Neural progenitor cell (in vitro differentiated cells): Measurements from ENCODE around the gene CEP164.

ENCODE experiments used
- EZH2 ChIP-seq: fragments of 200-600 bp; sonication (generic); IDR thresholded peaks from 2 replicates; pipeline ENCODE4 v1.6.1; 2017; ENCODE audit warnings: antibody characterized with exemption, mild to moderate bottlenecking, moderate library complexity
- EZH2phosphoT487 ChIP-seq: fragments of 200-600 bp; sonication (generic); IDR thresholded peaks from 2 replicates; pipeline ENCODE4 v1.6.1; 2017; ENCODE audit warnings: antibody characterized with exemption
- TF ChIP-seq, protein P1 (sequence below): fragments of 200-600 bp; sonication (generic); IDR thresholded peaks from 2 replicates; pipeline ENCODE4 v1.5.1; 2017; ENCODE audit warnings: antibody characterized with exemption, mild to moderate bottlenecking

DNA sequence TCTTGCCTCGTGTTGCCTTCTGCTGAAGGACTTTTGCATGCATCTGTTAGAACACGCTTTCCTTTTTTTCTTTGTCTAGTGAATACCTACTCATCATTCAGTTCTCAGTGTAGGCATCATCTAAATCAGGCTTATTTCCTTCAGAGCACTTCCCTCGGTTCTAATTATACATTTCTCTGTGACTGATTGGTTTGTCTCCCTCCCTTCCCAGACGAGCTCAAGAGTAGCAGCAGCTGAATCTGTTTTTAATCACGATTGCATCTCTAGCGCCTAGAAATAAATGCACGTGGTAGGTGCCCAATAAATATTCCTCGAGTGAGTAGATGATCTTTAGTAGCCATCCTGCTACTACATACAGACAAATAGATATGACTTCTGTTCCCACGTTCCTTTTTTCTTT lies 6.3 kb downstream of the CEP164 start:
- TF ChIP-seq EZH2 (no peak), EZH2phosphoT487 (no peak)
- TF ChIP-seq, protein P1, sequence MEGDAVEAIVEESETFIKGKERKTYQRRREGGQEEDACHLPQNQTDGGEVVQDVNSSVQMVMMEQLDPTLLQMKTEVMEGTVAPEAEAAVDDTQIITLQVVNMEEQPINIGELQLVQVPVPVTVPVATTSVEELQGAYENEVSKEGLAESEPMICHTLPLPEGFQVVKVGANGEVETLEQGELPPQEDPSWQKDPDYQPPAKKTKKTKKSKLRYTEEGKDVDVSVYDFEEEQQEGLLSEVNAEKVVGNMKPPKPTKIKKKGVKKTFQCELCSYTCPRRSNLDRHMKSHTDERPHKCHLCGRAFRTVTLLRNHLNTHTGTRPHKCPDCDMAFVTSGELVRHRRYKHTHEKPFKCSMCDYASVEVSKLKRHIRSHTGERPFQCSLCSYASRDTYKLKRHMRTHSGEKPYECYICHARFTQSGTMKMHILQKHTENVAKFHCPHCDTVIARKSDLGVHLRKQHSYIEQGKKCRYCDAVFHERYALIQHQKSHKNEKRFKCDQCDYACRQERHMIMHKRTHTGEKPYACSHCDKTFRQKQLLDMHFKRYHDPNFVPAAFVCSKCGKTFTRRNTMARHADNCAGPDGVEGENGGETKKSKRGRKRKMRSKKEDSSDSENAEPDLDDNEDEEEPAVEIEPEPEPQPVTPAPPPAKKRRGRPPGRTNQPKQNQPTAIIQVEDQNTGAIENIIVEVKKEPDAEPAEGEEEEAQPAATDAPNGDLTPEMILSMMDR = no peak
